H1 (cell line): ENCODE measurements around the gene CLPTM1L. TPM values are rescaled to one million over a fixed set of nuclear protein-coding genes. Genes with fewer than 3 reads are reported as not detected.

Experiments
- CTCF ChIA-PET: fragments of 300-600 bp; sonication (Branson Sonifier 250); formaldehyde crosslinking; loops from one replicate; lab custom pipeline; 2021; ENCODE audit not compliant: partially characterized antibody; lab: Charles Lee
- POLR2A ChIA-PET: fragments of 300-600 bp; sonication (Branson Sonifier 250); formaldehyde crosslinking; loops from one replicate; lab custom pipeline; 2021; ENCODE audit warnings: inconsistent platforms; ENCODE audit not compliant: partially characterized antibody; lab: Charles Lee
- DNase-seq, 2 experiments: peaks; one replicate each; pipeline versions ENCODE4 v3.0.0 to v3.0.0-alpha.2; 2010 to 2022; ENCODE audit warnings: low spot score in 2 of 2, low read depth in 1 of 2, mixed read lengths in 1 of 2
- FAIRE-seq: peaks from 2 replicates; lab custom pipeline; 2011; peaks lifted over from hg19 to GRCh38; lab: Jason Lieb, UNC
- H2AFZ ChIP-seq: 2 replicates; pipeline ENCODE4 v1.8.1; 2012; ENCODE audit warnings: low read length, inconsistent platforms
- H2AK5ac ChIP-seq: 2 replicates; pipeline ENCODE4 v1.6.1; 2013; ENCODE audit warnings: low read depth, low read length
- H2BK120ac ChIP-seq: replicated peaks from 2 replicates; pipeline ENCODE3; 2013; ENCODE audit warnings: low read depth, low read length, inconsistent platforms
- H2BK12ac ChIP-seq: 2 replicates; pipeline ENCODE4 v1.6.1; 2013; ENCODE audit warnings: low read depth, low read length
- H2BK15ac ChIP-seq: 2 replicates; pipeline ENCODE4 v1.6.1; 2013; ENCODE audit warnings: low read length
- H2BK20ac ChIP-seq: 2 replicates; pipeline ENCODE4 v1.6.1; 2013; ENCODE audit warnings: low read length
- H2BK5ac ChIP-seq: 2 replicates; pipeline ENCODE4 v1.6.1; 2013; ENCODE audit warnings: low read depth, low read length
- H3K14ac ChIP-seq: 2 replicates; pipeline ENCODE4 v1.6.1; 2013; ENCODE audit warnings: inconsistent platforms; ENCODE audit not compliant: insufficient read length
- H3K18ac ChIP-seq: 2 replicates; pipeline ENCODE4 v1.6.1; 2013; ENCODE audit warnings: low read length; ENCODE audit errors: extremely low read depth
- H3K23ac ChIP-seq: 2 replicates; pipeline ENCODE4 v1.6.1; 2013; ENCODE audit warnings: inconsistent platforms; ENCODE audit not compliant: insufficient read length
- H3K23me2 ChIP-seq: 2 replicates; pipeline ENCODE4 v1.6.1; 2013; ENCODE audit warnings: low read depth, low read length
- H3K27ac ChIP-seq: 2 replicates; pipeline ENCODE4 v1.6.1; 2011; ENCODE audit warnings: low read depth, low read length, inconsistent platforms
- H3K27me3 ChIP-seq, 4 experiments: replicated peaks in 1 of 4; 1 replicate in 1 of 4; 2 replicates in 3 of 4; pipeline versions ENCODE4 v1.6.1 to v1.8.1; 2011 to 2013; ENCODE audit warnings: low read length in 3 of 4, mild to moderate bottlenecking in 3 of 4, inconsistent platforms in 2 of 4, mixed read lengths in 2 of 4, moderate library complexity in 1 of 4; ENCODE audit not compliant: control insufficient read depth in 3 of 4, insufficient read depth in 3 of 4; ENCODE audit errors: extremely low read depth in 1 of 4
- H3K36me3 ChIP-seq, 4 experiments: 2 replicates each; pipeline versions ENCODE4 v1.6.1 to v1.8.1; 2011 to 2013; ENCODE audit warnings: mild to moderate bottlenecking in 4 of 4, low read length in 3 of 4, moderate library complexity in 2 of 4, control low read depth in 1 of 4, inconsistent platforms in 1 of 4; ENCODE audit not compliant: insufficient read depth in 4 of 4, control insufficient read depth in 2 of 4
- H3K4ac ChIP-seq: replicated peaks from 2 replicates; pipeline ENCODE3; 2013; ENCODE audit warnings: low read length, low read depth, mixed read lengths, inconsistent platforms; ENCODE audit not compliant: insufficient read length
- H3K4me1 ChIP-seq, 4 experiments: replicated peaks in 1 of 4; 1 replicate in 1 of 4; 2 replicates in 3 of 4; pipeline versions ENCODE4 v1.6.1 to v1.8.1; 2011 to 2013; ENCODE audit warnings: low read length in 3 of 4, inconsistent platforms in 2 of 4, mixed read lengths in 1 of 4; ENCODE audit not compliant: insufficient read depth in 4 of 4, control insufficient read depth in 3 of 4
- H3K4me2 ChIP-seq, 2 experiments: 2 replicates each; pipeline versions ENCODE4 v1.6.1 to v1.8.1; 2011 to 2013; ENCODE audit warnings: low read depth in 2 of 2, low read length in 2 of 2, control low read depth in 1 of 2, inconsistent platforms in 1 of 2, mild to moderate bottlenecking in 1 of 2; ENCODE audit not compliant: insufficient read depth in 1 of 2
- H3K4me3 ChIP-seq, 4 experiments: fragments of 200-600, 300-600 bp in 1 of 4; sonication (generic), shearing (Covaris generic), sonication (Bioruptor Twin) in 1 of 4; 2 replicates each; pipeline versions ENCODE4 v1.5.1 to v1.8.1; 2011 to 2016; ENCODE audit warnings: low read length in 4 of 4, low read depth in 3 of 4, control low read depth in 2 of 4, inconsistent platforms in 2 of 4, mild to moderate bottlenecking in 2 of 4, mixed read lengths in 1 of 4, moderate library complexity in 1 of 4; ENCODE audit not compliant: insufficient read depth in 2 of 4; ENCODE audit errors: extremely low read depth in 1 of 4
- H3K56ac ChIP-seq: replicated peaks from 2 replicates; pipeline ENCODE3; 2013; ENCODE audit warnings: low read depth, mild to moderate bottlenecking, mixed read lengths, low read length, inconsistent platforms; ENCODE audit not compliant: insufficient read length
- H3K79me1 ChIP-seq: 2 replicates; pipeline ENCODE4 v1.6.1; 2013; ENCODE audit warnings: low read depth, low read length, control low read depth
- H3K79me2 ChIP-seq, 2 experiments: 2 replicates each; pipeline versions ENCODE4 v1.6.1 to v1.8.1; 2012 to 2013; ENCODE audit warnings: low read length in 2 of 2, mild to moderate bottlenecking in 2 of 2, inconsistent platforms in 1 of 2; ENCODE audit not compliant: insufficient read depth in 2 of 2, control insufficient read depth in 1 of 2
- H3K9ac ChIP-seq, 4 experiments: replicated peaks in 1 of 4; 1 replicate in 1 of 4; 2 replicates in 3 of 4; pipeline versions ENCODE4 v1.6.1 to v1.8.1; 2011 to 2013; ENCODE audit warnings: low read depth in 3 of 4, low read length in 3 of 4, control low read depth in 2 of 4, mild to moderate bottlenecking in 2 of 4, moderate library complexity in 2 of 4, inconsistent platforms in 1 of 4; ENCODE audit errors: extremely low read depth in 1 of 4
- H3K9me3 ChIP-seq, 2 experiments: 2 replicates each; pipeline versions ENCODE4 v1.6.1 to v1.8.1; 2012 to 2013; ENCODE audit warnings: mild to moderate bottlenecking in 2 of 2, moderate library complexity in 2 of 2, control low read depth in 1 of 2, inconsistent platforms in 1 of 2, low read depth in 1 of 2, low read length in 1 of 2, mixed read lengths in 1 of 2; ENCODE audit not compliant: insufficient read depth in 2 of 2
- H4K20me1 ChIP-seq, 2 experiments: replicated peaks in 1 of 2; 2 replicates each; pipeline versions ENCODE3 to v1.8.1; 2011 to 2013; ENCODE audit warnings: inconsistent platforms in 2 of 2, low read length in 2 of 2, mild to moderate bottlenecking in 1 of 2; ENCODE audit not compliant: insufficient read depth in 2 of 2, control insufficient read depth in 1 of 2
- H4K5ac ChIP-seq: 2 replicates; pipeline ENCODE4 v1.6.1; 2013; ENCODE audit warnings: low read length, low read depth, mixed read lengths, inconsistent platforms; ENCODE audit not compliant: insufficient read length
- H4K8ac ChIP-seq: 2 replicates; pipeline ENCODE4 v1.8.0; 2013; ENCODE audit warnings: mild to moderate bottlenecking, moderate library complexity, low read length, inconsistent platforms; ENCODE audit not compliant: insufficient read depth; ENCODE audit errors: extremely low read depth
- H4K91ac ChIP-seq: replicated peaks from 2 replicates; pipeline ENCODE3; 2013; ENCODE audit warnings: low read length, mixed read lengths, inconsistent platforms; ENCODE audit not compliant: insufficient read length
- CREB1 ChIP-seq: IDR thresholded peaks from 2 replicates; pipeline ENCODE4 v1.6.1; 2012; ENCODE audit warnings: inconsistent platforms
- WGBS, 2 experiments: shearing (Covaris generic) in 1 of 2; methylation state at CpG; one replicate each; pipeline versions ENCODE4 v1.1.6 to v1.1.7; 2013 to 2015; ENCODE audit warnings: low lambda C conversion rate in 2 of 2, mixed read lengths in 2 of 2, inconsistent platforms in 1 of 2, low coverage in 1 of 2, missing lambda C conversion rate in 1 of 2; ENCODE audit not compliant: insufficient replicate concordance in 2 of 2, insufficient coverage in 1 of 2, insufficient read length in 1 of 2; ENCODE audit errors: extremely low coverage in 1 of 2, missing lambda C conversion rate in 1 of 2; 5-methylcytosine and 5-hydroxymethylcytosine counted together
- polyA plus RNA-seq, 7 experiments: library from polyadenylated mRNA; depleted of rRNA in 3 of 7; stranded (reverse) in 5 of 7; unstranded in 2 of 7; fragments of >200 nt in 5 of 7; fragments of 200-250 nt in 2 of 7; gene quantifications; 1 replicate in 5 of 7; 2 replicates in 1 of 7; 4 replicates in 1 of 7; pipeline versions ENCODE4 v1.2.1 to v1.2.3, GENCODE V29; 2011 to 2013; ENCODE audit warnings: missing spikeins in 2 of 7, mixed read lengths in 2 of 7
- total RNA-seq: library from RNA; stranded (reverse); fragmentation: NEBNext Ultra II Directional; extraction: Animal tissue kit (Norgen Biotek cat#: 25700); gene quantifications from 2 replicates; pipeline ENCODE4 v1.2.1, GENCODE V29; 2021

CLPTM1L gene
- total and polyA plus RNA-seq, 2 of the 8 experiments (the other 6 are each of a cell fraction or from before 2014, with no cell fraction given): 102 to 119 TPM

DNA sequence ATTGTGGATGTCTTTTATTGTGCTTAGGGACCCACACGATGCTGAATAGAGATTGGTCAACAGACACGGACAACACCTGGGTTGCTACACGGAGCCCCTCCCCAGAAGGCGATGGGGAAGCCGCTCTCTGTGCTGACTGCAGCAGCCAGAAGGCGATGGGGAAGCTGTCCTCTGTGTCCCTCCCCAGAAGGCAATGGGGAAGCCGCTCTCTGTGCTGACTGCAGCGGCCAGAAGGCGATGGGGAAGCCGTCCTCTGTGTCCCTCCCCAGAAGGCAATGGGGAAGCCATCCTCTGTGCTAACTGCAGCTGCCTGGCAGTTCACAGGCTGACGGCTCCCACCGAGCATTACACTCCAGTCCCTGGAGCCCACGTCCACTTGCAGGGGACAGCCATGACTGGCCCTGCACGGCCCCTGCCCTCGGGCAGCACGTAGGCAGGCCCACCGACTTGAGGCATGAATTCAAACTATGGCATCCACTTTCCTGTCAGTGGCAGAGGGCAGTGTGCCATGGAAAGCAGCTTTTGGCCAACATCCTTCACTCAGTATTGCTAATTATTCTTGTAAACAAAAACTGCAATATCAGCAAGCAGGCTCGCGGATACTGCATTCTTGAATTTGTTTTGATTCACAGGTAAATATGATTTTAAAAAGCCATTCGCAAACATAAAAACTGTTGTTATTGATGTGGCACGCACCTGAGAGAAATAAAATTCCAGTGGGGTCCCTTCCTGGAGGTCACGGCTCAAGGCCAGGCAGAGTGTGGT is 48.1 kb upstream of the CLPTM1L start:
- H3K9me3 ChIP-seq: no peaks in the 10 kb centered on the region
- H2AFZ ChIP-seq: no peak overlapping the region
- no peak overlapping the region for H3K4ac ChIP-seq
- H3K23me2 ChIP-seq: peaks cover 9% of the 10 kb centered on the region; the same call in 1 of the 2 replicates
- H2AK5ac ChIP-seq: no peak overlapping the region
- TF ChIP-seq CREB1: no peak
- no peak overlapping the region for H2BK15ac ChIP-seq
- H3K27me3 ChIP-seq: peaks cover 0 to 9% (median 6%) of the 10 kb centered on the region in 4 experiments; a peak in 3 of 7 replicates
- H3K79me1 ChIP-seq: no peaks in the 10 kb centered on the region
- ChIA-PET POLR2A (no interaction called here), CTCF (interaction anchor here (0.7 to 1.3 kb wide), 3 partner anchors 13 to 75 kb away, joined by 3 read pairs; no protein-coding TSS in a partner anchor)
- H4K8ac ChIP-seq: no peak overlapping the region
- H3K9ac ChIP-seq: no peak overlapping the region
- no peak overlapping the region for H3K56ac ChIP-seq
- H3K14ac ChIP-seq: no peak overlapping the region
- no peak overlapping the region for H3K27ac ChIP-seq
- H3K4me1 ChIP-seq: peaks cover 0 to 2% (median 0%) of the 10 kb centered on the region in 4 experiments; a peak in 3 of 7 replicates
- no peak overlapping the region for H3K18ac ChIP-seq
- H2BK12ac ChIP-seq: 0 out of 2 replicates have a peak overlapping the region, but pooled peaks have one; percentile 17
- WGBS, 2 experiments: 82% methylated on average over 22 of the region's 22 CpGs; no CpG with 5 or more reads in 1 of the 2 experiments
- H3K79me2 ChIP-seq: no peaks in the 10 kb centered on the region
- H4K20me1 ChIP-seq: peaks cover 0 to 5% of the 10 kb centered on the region in 2 experiments
- H4K5ac ChIP-seq: no peak overlapping the region
- H3K4me2 ChIP-seq: no peak overlapping the region
- H3K23ac ChIP-seq: no peak overlapping the region
- FAIRE-seq (no peak), DNase-seq (no peak)
- H2BK120ac ChIP-seq: no peak overlapping the region
- no peaks in the 10 kb centered on the region for H3K36me3 ChIP-seq
- no peak overlapping the region for H4K91ac ChIP-seq
- H2BK20ac ChIP-seq: no peak overlapping the region
- H3K4me3 ChIP-seq: no peak overlapping the region
- H2BK5ac ChIP-seq: no peak overlapping the region
